Body of pancreas (tissue), 4 donors: ENCODE data around the gene NRP1.

Experiments used
- POLR2A ChIP-seq, 3 donors: fragments of 450-650 bp; IDR thresholded peaks; one replicate each; pipeline ENCODE4 v1.6.1; 2016; ENCODE audit warnings: antibody characterized with exemption in 3 of 3, mild to moderate bottlenecking in 2 of 3
- TF ChIP-seq, protein P1 (sequence below), 7 experiments: fragments of 450-650 bp in 4 of 7; fragments of 200-600 bp in 3 of 7; sonication (generic) in 3 of 7; IDR thresholded peaks; one replicate each; pipeline ENCODE4 v1.5.1; 2016 to 2019; ENCODE audit warnings: antibody characterized with exemption in 7 of 7

- TF ChIP-seq, protein P1, sequence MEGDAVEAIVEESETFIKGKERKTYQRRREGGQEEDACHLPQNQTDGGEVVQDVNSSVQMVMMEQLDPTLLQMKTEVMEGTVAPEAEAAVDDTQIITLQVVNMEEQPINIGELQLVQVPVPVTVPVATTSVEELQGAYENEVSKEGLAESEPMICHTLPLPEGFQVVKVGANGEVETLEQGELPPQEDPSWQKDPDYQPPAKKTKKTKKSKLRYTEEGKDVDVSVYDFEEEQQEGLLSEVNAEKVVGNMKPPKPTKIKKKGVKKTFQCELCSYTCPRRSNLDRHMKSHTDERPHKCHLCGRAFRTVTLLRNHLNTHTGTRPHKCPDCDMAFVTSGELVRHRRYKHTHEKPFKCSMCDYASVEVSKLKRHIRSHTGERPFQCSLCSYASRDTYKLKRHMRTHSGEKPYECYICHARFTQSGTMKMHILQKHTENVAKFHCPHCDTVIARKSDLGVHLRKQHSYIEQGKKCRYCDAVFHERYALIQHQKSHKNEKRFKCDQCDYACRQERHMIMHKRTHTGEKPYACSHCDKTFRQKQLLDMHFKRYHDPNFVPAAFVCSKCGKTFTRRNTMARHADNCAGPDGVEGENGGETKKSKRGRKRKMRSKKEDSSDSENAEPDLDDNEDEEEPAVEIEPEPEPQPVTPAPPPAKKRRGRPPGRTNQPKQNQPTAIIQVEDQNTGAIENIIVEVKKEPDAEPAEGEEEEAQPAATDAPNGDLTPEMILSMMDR (IDR thresholded peaks at IDR 0.05): no peak
- TF ChIP-seq POLR2A (IDR thresholded peaks at IDR 0.05): no peak
Observed at GRCh38 chr10:33242931-33243330, 91.5 kb downstream of the NRP1 start.
